Endothelial cell of umbilical vein (primary cell): ENCODE measurements around the gene PML. TPM values are rescaled to one million over a fixed set of nuclear protein-coding genes. Genes with fewer than 3 reads are reported as not detected.

Experiments
- BruUV-seq: library from RNA; stranded (reverse); fragments of 400-500 nt; replicated peaks from 2 replicates; lab custom pipeline; 2021; lab: Mats Ljungman, UMichigan
- CTCF ChIA-PET: fragments of 300-600, 350-600 bp; sonication (Branson Sonifier 250); formaldehyde crosslinking; loops from one replicate; lab custom pipeline; 2021; ENCODE audit warnings: antibody characterized with exemption, inconsistent platforms; lab: Charles Lee
- POLR2A ChIA-PET: fragments of 300-600, 350-600 bp; sonication (Branson Sonifier 250); formaldehyde crosslinking; loops from one replicate; lab custom pipeline; 2021; ENCODE audit warnings: antibody characterized with exemption, inconsistent platforms; lab: Charles Lee
- DNase-seq: peaks from one replicate; pipeline ENCODE4 v3.0.0-alpha.2; 2011; ENCODE audit warnings: low read depth, low spot score
- FAIRE-seq: peaks from 2 replicates; lab custom pipeline; 2011; peaks lifted over from hg19 to GRCh38; lab: Jason Lieb, UNC
- H2AFZ ChIP-seq: 2 replicates; pipeline ENCODE4 v1.6.0; 2012; ENCODE audit warnings: low read depth, low read length, control low read depth, inconsistent platforms
- H3K27ac ChIP-seq: 2 replicates; pipeline ENCODE4 v1.5.1; 2011; ENCODE audit warnings: low read depth, mild to moderate bottlenecking, control low read depth, low read length, moderate library complexity; ENCODE audit not compliant: insufficient read depth
- H3K27me3 ChIP-seq, 2 experiments: 2 replicates each; pipeline versions ENCODE4 v1.6.0 to v1.6.1; 2011; ENCODE audit warnings: low read length in 2 of 2, mixed read lengths in 1 of 2; ENCODE audit not compliant: control insufficient read depth in 2 of 2, insufficient read depth in 2 of 2
- H3K36me3 ChIP-seq, 2 experiments: 2 replicates in 1 of 2; 3 replicates in 1 of 2; pipeline ENCODE4 v1.5.1; 2011; ENCODE audit warnings: low read length in 2 of 2, mild to moderate bottlenecking in 1 of 2, moderate library complexity in 1 of 2; ENCODE audit not compliant: control insufficient read depth in 2 of 2, insufficient read depth in 2 of 2; ENCODE audit errors: extremely low read depth in 1 of 2
- H3K4me1 ChIP-seq: 3 replicates; pipeline ENCODE4 v1.5.1; 2011; ENCODE audit warnings: mild to moderate bottlenecking, low read length; ENCODE audit not compliant: control insufficient read depth, insufficient read depth; ENCODE audit errors: extremely low read depth
- H3K4me2 ChIP-seq: 2 replicates; pipeline ENCODE4 v1.6.1; 2011; ENCODE audit warnings: low read length, control low read depth, mixed read lengths; ENCODE audit not compliant: insufficient read depth
- H3K4me3 ChIP-seq, 3 experiments: fragments of 200-600 bp in 1 of 3; sonication (generic), shearing (Covaris generic) in 1 of 3; replicated peaks in 1 of 3; 2 replicates each; pipeline ENCODE4 v1.5.1; 2011 to 2016; ENCODE audit warnings: control low read depth in 3 of 3, low read length in 3 of 3, mild to moderate bottlenecking in 2 of 3, inconsistent platforms in 1 of 3, low read depth in 1 of 3, moderate library complexity in 1 of 3; ENCODE audit not compliant: insufficient read depth in 1 of 3
- H3K79me2 ChIP-seq: 2 replicates; pipeline ENCODE4 v1.6.0; 2012; ENCODE audit warnings: low read length, inconsistent platforms; ENCODE audit not compliant: control insufficient read depth, insufficient read depth
- H3K9ac ChIP-seq: replicated peaks from 2 replicates; pipeline ENCODE3; 2011; ENCODE audit warnings: low read length, control low read depth; ENCODE audit not compliant: insufficient read depth; ENCODE audit errors: extremely low read depth
- H3K9me1 ChIP-seq: replicated peaks from 3 replicates; pipeline ENCODE4 v1.6.0; 2011; ENCODE audit warnings: mild to moderate bottlenecking, low read length; ENCODE audit not compliant: control insufficient read depth, insufficient read depth; ENCODE audit errors: extremely low read depth
- H3K9me3 ChIP-seq: replicated peaks from 2 replicates; pipeline ENCODE4 v1.5.1; 2012; ENCODE audit warnings: low read length, inconsistent platforms; ENCODE audit not compliant: control insufficient read depth, insufficient read depth
- H4K20me1 ChIP-seq: replicated peaks from 2 replicates; pipeline ENCODE3; 2011; ENCODE audit warnings: mild to moderate bottlenecking, low read length; ENCODE audit not compliant: control insufficient read depth, insufficient read depth; ENCODE audit errors: extremely low read depth
- CTCF ChIP-seq, 2 donors: IDR thresholded peaks; 1 replicate in 1 of 2; 2 replicates in 1 of 2; pipeline ENCODE4 v1.5.1; 2011; ENCODE audit warnings: low read length in 2 of 2, mild to moderate bottlenecking in 2 of 2, moderate library complexity in 2 of 2, control low read depth in 1 of 2, inconsistent platforms in 1 of 2, low read depth in 1 of 2; ENCODE audit not compliant: insufficient read depth in 1 of 2; ENCODE audit errors: extremely low read depth in 1 of 2
- EZH2 ChIP-seq: IDR thresholded peaks from 2 replicates; pipeline ENCODE4 v1.6.1; 2012; ENCODE audit warnings: borderline replicate concordance, low read depth, mild to moderate bottlenecking, moderate library complexity, low read length, inconsistent platforms; ENCODE audit not compliant: severe bottlenecking
- FOS ChIP-seq: IDR thresholded peaks from 2 replicates; pipeline ENCODE4 v1.6.1; 2011; ENCODE audit warnings: mild to moderate bottlenecking, low read length, moderate library complexity, borderline replicate concordance; ENCODE audit not compliant: insufficient read depth
- GATA2 ChIP-seq: IDR thresholded peaks from 2 replicates; pipeline ENCODE4 v1.7.0; 2011; ENCODE audit warnings: low read depth, mild to moderate bottlenecking, moderate library complexity, mixed read lengths, low read length; ENCODE audit not compliant: insufficient read length, insufficient read depth
- JUN ChIP-seq: IDR thresholded peaks from 2 replicates; pipeline ENCODE4 v1.6.1; 2011; ENCODE audit warnings: borderline replicate concordance, low read depth; ENCODE audit not compliant: insufficient read length, insufficient read depth
- MYC ChIP-seq: IDR thresholded peaks from one replicate; pipeline ENCODE4 v1.6.1; 2011; ENCODE audit warnings: mild to moderate bottlenecking, low read depth, low read length
- POLR2A ChIP-seq: IDR thresholded peaks from 2 replicates; pipeline ENCODE4 v1.6.1; 2012; ENCODE audit warnings: low read depth, mild to moderate bottlenecking, control low read depth, low read length
- POLR2AphosphoS5 ChIP-seq: IDR thresholded peaks from 2 replicates; pipeline ENCODE4 v1.6.1; 2012; ENCODE audit warnings: low read depth, mild to moderate bottlenecking, control low read depth, low read length, moderate library complexity; ENCODE audit not compliant: insufficient read depth
- dilution Hi-C: fragments of 300-500 bp; cut with MboI; formaldehyde crosslinking; loops from one replicate; pipeline ENCODE4 v1.15.0; 2019; ENCODE audit warnings: low sequenced_read_pairs; ENCODE audit not compliant: extremely low pct_ligation_motif_present
- intact Hi-C: fragments of 100-400 bp; cut with micrococcal nuclease; formaldehyde crosslinking; loops from one replicate; pipeline ENCODE4 v1.10.0; 2022
- polyA plus RNA-seq, 4 experiments: library from polyadenylated mRNA; depleted of rRNA in 3 of 4; stranded (reverse) in 3 of 4; unstranded in 1 of 4; fragments of >200 nt; gene quantifications; 2 replicates each; pipeline versions ENCODE4 v1.2.1 to v1.2.3, GENCODE V29; 2011 to 2012; ENCODE audit warnings: missing spikeins in 1 of 4
- total RNA-seq: library from RNA; stranded (reverse); gene quantifications from 2 replicates; pipeline ENCODE4 v1.2.3, GENCODE V29; 2021
- TF ChIP-seq, protein P1 (sequence below): IDR thresholded peaks from 2 replicates; pipeline ENCODE4 v1.6.1; 2011; ENCODE audit not compliant: insufficient read depth, insufficient read length

PML gene
- total and polyA plus RNA-seq, 2 donors (not counting 3 experiments of a cell fraction or from before 2014, with no cell fraction given), result 30.4 to 79.6 TPM

GRCh38 chr15:73948396-73948795 is 46.1 kb upstream of the PML start:
- no peak overlapping the region for H3K4me3 ChIP-seq
- CTCF ChIA-PET, result interaction anchor here (0.9 to 6.9 kb wide), 6 partner anchors 19 to 373 kb away, joined by 3 to 217 read pairs (median 4); no protein-coding TSS in a partner anchor
- DNase-seq (no peak), FAIRE-seq (no peak)
- H3K9ac ChIP-seq, result no peak overlapping the region
- dilution Hi-C loops (no loop called here), intact Hi-C loops (no loop called here)
- peaks cover 7% of the 10 kb centered on the region for H3K4me1 ChIP-seq
- BruUV-seq, result no TSS peak
- no peaks in the 10 kb centered on the region for H3K79me2 ChIP-seq
- H3K4me2 ChIP-seq, result no peak overlapping the region
- H2AFZ ChIP-seq, result no peak overlapping the region
- H3K9me3 ChIP-seq, result no peaks in the 10 kb centered on the region
- H4K20me1 ChIP-seq, result no peaks in the 10 kb centered on the region
- H3K9me1 ChIP-seq, result no peaks in the 10 kb centered on the region
- no peak overlapping the region for H3K27ac ChIP-seq
- POLR2A ChIA-PET, result no interaction called here
- no peak for TF ChIP-seq EZH2
- TF ChIP-seq JUN, result no peak
- TF ChIP-seq CTCF (IDR thresholded peaks at IDR 0.05; ENCODE audit: extremely low read depth in 1 of 2, insufficient read depth in 1 of 2, low read depth in 1 of 2, low read length in 2 of 2), result no peak
- no peak for TF ChIP-seq MYC
- no peak for TF ChIP-seq POLR2AphosphoS5
- no peak for TF ChIP-seq GATA2
- no peak for TF ChIP-seq FOS
- TF ChIP-seq, protein P1, sequence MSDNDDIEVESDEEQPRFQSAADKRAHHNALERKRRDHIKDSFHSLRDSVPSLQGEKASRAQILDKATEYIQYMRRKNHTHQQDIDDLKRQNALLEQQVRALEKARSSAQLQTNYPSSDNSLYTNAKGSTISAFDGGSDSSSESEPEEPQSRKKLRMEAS, result no peak
- no peak for TF ChIP-seq POLR2A
- no peaks in the 10 kb centered on the region for H3K36me3 ChIP-seq
- H3K27me3 ChIP-seq, result no peaks in the 10 kb centered on the region
